Measurements from ENCODE around the gene KDM2A. TPM values are rescaled to one million over a fixed set of nuclear protein-coding genes. Genes with fewer than 3 reads are reported as not detected.
"Not testable (repeated sequence)": the region's sequence is repeated elsewhere in the genome, so short reads cannot be mapped to it uniquely, and the experiment has no call there.

KDM2A gene
- polyA plus RNA-seq, 4 donors = 72.3 to 82.1 (median 75.9) TPM

DNA sequence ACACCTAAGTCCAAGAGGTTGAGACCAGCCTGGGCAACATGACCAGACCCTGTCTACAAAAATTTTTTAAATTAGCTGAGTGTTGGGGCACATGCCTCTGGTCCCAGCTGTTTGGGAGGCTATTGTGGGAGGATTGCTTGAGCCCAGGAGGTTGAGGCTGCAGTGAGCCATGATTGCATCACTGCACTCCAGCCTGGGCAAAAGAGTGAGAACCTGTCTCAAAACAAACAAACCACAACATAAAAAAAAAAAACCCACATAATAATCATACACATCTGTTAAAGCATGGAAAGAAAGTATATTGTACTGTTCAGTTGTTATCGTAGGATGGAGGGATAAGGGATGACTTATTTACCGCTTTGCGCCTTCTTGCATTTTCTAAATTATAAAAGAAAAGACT lies 111.3 kb downstream of the KDM2A start:
- DNase-seq (ENCODE audit: low read depth in 4 of 4, low spot score in 3 of 4) = no peak

DNA sequence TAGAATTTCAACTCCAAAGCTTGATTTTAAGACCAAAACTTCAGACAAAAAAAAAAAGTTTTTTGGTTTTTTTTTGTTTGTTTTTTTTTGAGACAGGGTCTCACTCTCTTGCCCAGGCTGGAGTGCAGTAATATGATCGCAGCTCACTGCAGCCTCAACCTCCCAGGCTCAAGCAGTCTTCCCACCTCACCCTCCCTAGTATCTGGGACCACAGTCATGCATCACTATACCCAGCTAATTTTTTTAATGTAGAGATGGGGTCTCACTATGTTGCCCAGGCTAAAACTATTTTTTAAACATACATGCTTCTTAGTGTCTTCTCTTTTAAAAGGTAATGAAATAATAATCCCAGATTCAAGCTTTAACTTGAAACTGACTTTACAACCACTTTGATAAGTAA lies 111.8 kb downstream of the KDM2A start:
- DNase-seq (ENCODE audit: low read depth in 4 of 4, low spot score in 3 of 4) = no peak

DNA sequence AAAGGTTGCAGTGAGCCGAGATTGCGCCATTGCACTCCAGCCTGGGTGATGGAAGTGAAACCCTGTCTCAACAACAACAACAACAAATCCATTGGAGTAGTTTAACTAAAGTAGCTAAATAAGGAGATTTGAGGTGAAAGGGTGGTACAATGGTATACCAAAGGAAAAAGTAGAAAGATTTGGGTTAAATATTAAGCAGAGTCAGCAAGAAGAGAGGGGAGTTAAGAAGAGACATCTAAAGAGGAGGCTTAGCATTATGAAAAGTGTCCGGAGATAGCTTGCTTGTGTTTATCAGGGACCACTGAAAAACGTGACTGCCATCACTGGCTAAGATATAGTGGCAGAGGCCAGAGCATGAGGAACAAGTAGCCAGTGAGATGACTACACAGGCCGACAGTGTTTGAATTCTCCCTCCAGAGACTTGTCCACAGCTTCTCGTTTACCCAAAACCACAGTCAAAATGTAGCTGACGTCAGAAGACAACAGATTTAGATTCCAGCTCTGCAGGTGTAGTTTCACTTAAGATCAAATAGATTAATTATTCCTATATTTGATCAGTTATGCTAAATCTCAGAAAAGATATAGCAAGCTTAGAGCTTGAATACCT lies 114.6 kb downstream of the KDM2A start:
- no peak for DNase-seq (ENCODE audit: low read depth in 4 of 4, low spot score in 3 of 4)

DNA sequence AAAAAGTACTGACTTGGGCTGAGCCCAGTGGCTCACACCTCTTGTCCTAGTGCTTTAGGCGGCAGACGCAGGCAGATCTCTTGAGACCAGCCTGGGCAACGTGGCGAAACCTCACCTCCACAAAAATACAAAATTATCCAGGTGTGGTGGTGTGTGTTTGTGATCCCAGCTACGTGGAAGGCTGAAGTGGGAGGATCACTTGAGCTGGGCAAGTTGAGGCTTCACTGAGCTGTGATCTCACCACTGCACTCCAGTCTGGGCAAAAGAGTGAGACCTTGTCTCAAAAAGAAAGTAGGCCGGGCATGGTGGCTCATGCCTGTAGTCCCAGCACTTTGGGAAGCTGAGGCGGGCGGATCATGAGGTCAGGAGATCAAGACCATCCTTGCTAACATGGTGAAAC lies 115.5 kb downstream of the KDM2A start:
- DNase-seq (ENCODE audit: low read depth in 4 of 4, low spot score in 3 of 4) = not testable (repeated sequence)

DNA sequence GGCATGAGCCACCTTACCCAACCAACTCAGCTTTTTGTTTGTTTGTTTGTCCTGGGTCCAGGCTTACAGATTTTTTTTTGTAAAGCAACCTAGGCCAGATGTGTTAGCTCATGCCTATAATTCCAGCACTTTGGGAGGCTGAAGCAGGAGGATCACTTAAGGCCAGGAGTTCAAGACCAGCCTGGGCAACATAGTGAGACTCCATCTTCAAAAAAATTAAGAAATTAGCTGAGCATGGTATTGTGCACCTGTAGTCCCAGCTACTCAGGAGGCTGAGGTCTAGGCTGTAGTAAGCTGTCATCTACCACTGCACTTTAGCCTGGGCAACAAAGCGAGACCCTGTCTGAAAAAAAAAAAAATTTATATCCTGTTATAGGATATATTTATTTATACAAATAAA lies 118.5 kb downstream of the KDM2A start:
- DNase-seq (ENCODE audit: low read depth in 4 of 4, low spot score in 3 of 4) = no peak

DNA sequence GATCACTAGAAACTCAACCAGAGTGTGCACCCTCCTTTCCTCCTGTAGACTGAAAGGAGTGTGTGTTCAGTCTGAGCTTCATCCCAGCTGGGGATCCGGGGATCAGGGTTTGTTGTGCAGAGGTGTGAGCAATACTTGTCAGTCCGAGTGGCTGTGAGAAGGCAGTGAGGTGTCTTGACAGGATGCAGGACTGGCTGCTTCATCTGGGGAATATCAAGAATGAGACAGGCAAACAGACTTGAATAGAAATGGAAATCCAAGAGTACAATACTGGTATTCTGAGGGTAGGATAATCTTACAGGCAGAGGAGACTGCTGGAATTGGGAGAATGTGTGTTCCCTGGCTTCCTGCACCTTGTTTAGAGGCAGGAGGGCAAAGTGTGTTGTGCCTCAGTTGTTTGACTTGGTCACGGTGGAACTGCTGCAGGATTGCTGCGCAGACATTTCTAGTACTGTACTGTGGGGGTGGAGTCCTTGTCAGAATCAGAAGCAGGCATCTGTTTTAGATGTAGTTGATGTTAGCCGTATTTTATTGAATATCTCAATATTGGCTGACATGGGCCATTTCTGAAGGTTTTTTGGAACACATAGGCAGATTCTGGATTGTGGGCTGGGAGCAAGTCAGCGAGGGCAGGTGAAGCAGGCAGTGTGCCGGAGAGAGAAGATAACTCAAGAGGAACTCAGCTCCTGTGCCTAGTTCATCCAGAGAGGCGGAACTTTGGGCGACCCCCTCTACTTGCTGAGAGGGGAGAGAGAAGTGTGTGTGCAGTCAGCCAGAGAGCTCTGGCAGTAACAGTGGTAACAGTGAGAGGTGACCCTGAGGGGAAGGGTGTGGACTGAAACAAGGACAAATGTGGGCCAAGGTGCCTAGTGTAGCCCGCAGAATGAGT lies 120.1 kb downstream of the KDM2A start:
- DNase-seq (ENCODE audit: low read depth in 4 of 4, low spot score in 3 of 4) = no peak

DNA sequence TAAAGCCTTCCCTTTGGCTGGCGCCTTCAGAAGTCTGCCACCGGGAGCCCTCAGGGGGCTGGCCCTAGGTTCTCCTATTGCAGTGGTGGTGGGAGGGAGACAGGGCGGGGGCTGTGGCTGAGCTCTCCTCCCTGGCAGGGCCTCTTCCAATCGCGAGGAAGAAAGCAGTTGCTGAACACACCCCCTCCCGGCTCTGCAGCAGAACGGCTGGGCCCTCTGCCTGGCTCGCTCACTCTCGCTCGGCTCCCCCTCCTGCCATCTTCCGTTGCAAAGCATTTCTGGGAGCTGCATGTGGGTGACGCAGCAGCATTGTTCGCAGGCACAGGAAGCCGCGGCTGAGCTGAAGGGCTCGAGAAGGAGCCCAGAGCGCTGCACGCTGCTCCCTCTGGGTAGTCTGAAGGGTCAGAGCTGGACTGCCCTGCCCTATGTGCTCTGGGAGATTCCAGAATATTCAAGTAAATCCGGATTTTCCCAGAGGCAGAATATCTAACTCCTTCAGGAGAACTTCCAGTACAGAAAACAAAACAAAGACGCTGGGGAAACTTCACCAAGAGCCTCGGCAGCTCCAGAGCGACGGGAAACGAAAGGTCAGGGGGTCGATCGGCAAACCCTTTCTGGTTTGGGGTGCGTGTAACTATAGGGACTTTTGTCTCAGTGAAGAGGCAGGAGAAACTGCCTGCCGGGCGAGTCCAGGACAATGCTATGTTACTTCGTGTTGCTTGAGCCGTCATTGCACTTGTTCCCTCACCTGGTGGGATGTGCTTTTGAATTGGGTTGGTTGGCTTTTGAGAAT lies 120.9 kb downstream of the KDM2A start:
- DNase-seq (ENCODE audit: low read depth in 4 of 4, low spot score in 3 of 4) = peak; percentile 88 to 96 (median 95)

DNA sequence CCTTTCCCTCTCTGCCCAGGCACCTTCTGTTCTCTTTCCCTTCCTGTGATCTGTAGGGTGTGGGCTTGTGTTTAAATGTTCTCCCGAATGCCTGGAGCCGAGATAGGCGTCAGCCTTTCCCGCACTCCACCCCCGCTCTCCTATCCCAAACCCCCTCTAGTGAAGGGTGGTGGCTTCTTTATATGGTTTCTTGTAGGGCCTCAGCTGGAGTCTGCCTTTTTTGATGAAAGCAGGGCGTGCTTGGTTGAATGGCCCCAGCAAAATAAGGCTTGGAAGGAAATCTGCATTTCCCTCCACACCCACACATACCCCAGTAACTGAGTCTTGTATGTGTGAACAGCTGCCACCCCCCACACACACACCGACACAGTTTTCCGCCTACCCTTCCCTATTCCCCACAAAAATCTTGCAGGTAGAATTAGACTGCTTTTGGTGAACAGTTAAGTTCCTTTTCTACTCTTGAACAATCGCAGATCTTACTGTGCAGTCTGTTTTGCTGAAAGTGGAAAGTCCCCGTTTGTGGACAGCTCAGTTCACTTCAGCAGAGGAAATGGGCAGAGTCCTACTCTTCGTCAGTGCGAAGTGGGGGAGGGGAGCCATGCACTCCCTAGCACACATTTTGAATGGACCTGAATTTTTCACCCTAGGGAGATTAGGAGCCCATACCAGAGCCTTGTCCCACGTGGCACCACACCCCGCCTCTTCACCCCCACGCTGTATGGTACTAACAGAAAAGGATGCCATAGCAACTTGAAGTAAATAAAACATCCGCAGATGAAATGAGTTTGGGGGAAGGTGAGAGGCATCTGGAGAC lies 121.7 kb downstream of the KDM2A start:
- DNase-seq (ENCODE audit: low read depth in 4 of 4, low spot score in 3 of 4) = peak in 1 of 4 donors; percentile 53

DNA sequence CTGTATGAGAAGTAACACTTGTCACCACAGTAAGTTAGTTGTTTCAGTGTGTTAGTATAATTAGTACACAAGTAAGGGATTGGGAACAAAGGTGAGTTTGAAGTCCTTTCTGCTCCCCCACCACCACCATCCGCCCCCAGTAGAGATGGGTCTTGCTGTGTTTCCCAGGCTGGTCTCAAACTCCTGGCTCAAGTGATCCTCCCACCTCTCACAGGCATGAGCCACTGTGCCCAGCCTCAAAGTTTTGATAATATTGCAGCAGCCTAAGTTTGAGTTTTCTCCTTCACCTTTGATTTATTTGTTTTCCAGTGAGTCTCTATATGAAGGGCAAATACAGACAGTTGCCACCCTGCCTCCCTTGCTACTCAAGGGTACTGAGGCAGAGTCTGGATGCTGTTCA lies 123.5 kb downstream of the KDM2A start:
- no peak for DNase-seq (ENCODE audit: low read depth in 4 of 4, low spot score in 3 of 4)

DNA sequence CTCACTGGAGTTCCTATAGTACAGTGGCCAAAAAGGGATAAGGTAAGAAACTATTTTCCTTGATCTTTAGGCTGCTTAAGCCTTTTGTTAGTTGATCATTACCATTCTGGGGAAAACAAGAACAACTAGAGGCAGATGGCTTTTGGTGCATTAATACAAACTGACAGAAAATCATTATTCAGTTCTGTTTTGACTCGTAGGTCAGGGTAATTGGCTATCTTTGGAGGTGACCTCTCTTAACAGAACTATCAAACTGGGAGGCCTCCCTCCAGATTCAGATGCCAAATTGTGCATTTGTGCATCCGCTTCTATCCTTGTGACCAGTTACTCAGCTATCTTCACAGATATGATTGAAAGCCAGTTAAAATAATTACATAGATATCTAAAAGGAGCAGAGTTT lies 124.0 kb downstream of the KDM2A start:
- DNase-seq (ENCODE audit: low read depth in 4 of 4, low spot score in 3 of 4) = no peak

DNA sequence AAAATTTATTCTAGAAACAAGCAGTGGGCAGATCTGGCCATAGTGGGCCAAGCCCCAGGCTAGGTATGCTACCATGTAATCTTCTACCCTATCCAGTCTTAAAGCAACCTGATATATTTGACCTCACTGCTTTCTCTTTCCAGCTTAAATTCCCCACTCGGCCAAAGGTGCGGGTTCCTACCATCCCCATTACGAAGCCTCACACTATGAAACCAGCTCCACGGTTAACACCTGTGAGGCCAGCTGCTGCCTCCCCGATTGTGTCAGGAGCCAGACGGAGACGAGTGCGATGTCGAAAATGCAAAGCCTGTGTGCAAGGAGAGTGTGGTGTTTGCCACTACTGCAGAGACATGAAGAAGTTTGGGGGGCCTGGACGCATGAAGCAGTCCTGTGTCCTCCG lies 126.0 kb downstream of the KDM2A start:
- no peak for DNase-seq (ENCODE audit: low read depth in 4 of 4, low spot score in 3 of 4)

DNA sequence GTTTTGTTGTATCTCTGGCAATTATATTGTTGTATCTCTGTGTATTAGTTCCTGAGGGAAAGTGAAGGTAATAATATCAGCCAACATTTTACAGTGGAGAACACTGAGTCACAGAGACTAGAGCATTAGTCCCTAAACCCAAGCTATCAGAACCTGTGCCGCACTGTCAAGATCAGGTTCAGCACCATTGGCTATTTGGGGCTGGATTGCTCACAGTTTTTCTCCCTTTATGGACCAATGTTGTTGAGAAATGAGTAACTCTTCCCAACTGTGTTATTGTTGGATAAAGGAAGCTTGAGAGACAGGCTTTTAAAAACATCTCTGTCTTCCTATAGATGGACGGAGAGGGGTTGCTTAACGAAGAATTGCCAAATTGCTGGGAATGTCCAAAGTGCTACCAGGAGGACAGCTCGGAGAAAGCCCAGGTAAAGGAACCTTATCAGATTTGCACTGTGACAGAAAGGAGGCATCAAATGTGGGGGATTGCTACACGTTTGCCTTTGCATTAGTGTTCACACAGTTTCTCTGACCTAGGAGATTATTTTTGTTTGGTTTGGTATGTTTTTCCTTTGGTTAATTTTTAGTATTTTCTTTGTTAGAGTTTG lies 129.0 kb downstream of the KDM2A start:
- no peak for DNase-seq (ENCODE audit: low read depth in 4 of 4, low spot score in 3 of 4)

DNA sequence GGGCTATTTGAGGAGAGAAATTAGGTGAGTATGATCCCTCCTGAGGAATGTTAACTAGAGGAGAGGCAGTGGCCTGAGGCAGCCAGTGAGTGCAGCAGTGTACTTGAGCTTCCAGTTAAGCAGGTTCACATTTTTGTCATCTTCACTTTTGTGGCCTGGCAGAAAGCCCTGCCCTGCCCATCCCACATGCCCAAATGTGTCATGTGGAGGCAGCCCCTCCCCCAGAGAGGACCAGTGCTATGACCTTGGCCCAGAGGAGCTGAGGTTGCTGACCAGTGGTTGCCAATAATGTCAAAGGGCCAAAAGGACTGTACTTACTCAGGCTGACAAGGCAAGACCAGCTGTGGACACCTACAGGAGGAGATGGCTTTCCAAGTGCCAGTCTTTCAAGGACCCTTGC lies 129.6 kb downstream of the KDM2A start:
- DNase-seq (ENCODE audit: low read depth in 4 of 4, low spot score in 3 of 4) = no peak

DNA sequence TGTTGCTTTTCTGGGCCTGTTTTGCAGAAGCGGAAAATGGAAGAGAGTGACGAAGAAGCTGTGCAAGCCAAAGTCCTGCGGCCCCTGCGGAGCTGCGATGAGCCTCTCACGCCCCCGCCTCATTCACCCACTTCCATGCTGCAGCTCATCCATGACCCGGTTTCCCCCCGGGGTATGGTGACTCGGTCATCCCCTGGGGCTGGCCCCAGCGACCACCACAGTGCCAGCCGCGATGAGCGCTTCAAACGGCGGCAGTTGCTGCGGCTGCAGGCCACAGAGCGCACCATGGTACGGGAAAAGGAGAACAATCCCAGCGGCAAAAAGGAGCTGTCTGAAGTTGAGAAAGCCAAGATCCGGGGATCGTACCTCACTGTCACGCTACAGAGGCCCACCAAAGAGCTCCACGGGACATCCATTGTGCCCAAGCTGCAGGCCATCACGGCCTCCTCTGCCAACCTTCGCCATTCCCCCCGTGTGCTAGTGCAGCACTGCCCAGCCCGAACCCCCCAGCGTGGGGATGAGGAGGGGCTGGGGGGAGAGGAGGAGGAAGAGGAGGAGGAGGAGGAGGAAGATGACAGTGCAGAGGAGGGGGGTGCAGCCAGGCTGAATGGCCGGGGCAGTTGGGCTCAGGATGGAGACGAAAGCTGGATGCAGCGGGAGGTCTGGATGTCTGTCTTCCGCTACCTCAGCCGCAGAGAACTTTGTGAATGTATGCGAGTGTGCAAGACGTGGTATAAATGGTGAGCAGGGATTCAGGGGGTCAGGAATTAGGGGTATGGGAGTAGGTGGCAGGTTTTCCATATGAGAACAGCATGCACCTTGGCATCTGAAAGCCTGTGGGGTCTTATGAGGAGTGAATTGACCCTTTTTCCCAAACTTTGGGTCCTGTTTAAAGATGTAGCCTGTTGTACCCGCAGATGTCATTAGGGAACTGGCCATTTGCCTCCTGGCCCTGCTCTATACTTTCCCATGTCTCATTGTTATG lies 131.3 kb downstream of the KDM2A start:
- DNase-seq (ENCODE audit: low read depth in 4 of 4, low spot score in 3 of 4) = no peak

DNA sequence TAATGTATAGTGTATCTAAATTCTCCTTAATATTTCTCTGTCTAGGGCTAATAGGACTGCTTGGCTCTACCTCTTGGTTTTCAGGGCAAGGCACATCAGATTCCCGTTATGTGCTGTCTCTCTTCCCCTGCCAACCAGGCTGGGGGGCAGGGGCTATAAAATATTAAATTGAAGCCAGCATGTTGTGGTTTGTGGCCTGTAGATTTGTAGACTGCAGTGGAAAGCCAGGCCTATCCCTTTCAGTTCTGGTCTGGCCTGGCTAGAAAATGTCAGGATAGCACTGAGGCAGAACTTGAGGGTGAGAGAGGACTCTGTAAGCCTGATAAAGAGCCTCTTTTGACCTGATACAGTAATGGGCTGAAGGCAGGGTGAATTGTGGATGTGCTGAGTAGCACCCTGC lies 132.8 kb downstream of the KDM2A start:
- no peak for DNase-seq (ENCODE audit: low read depth in 4 of 4, low spot score in 3 of 4)

DNA sequence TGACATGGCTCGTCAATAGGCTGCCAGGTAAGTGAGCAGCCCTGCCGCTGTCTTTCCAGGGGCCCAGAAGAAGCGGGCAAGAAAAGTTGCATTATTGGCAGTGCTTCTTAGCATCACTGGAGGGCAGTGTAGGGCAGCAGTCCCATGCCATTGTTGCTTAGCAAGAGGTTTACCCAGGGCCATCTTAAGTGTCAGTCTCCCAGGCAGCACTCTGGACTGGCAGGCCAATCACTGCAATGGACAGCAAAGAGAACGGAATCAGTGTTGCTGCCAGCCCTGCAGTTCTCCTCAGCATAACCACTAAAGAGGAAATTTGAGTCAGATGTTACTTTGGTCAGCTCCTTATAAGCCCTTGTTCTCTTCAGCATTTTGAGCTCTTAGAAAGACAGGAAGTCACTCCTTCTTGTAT lies 133.8 kb downstream of the KDM2A start:
- no peak for DNase-seq (ENCODE audit: low read depth in 4 of 4, low spot score in 3 of 4)

DNA sequence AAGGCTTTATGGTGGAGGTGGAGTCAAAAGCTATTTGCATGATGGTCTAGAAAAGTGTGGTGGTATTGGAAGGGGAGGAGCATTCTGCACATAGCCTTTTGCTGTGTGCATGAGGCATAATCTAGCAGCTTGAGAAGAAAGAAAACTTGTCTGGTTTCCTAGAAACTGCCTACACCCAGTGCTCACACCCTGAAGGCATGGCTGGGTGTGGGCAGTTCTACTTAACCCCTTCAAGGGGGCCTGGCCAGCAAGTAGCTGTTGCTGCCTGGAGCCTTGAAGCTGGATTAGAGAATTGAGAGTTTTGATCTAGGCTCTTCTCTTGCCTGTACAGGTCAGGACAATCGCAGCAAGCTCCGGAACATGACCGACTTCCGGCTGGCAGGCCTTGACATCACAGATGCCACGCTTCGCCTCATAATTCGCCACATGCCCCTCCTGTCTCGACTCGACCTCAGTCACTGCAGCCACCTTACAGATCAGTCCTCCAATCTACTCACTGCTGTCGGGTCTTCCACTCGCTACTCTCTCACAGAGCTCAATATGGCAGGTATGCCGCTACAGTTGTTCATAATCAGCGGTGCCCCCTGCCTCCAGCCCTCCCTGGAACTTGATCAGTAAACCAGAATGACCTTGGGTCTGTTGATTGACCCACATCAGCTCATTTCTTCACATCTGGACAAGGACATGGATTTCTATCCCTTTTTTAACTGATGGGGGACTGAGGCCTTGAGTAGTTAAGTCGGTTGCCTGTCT lies 135.0 kb downstream of the KDM2A start:
- no peak for DNase-seq (ENCODE audit: low read depth in 4 of 4, low spot score in 3 of 4)

DNA sequence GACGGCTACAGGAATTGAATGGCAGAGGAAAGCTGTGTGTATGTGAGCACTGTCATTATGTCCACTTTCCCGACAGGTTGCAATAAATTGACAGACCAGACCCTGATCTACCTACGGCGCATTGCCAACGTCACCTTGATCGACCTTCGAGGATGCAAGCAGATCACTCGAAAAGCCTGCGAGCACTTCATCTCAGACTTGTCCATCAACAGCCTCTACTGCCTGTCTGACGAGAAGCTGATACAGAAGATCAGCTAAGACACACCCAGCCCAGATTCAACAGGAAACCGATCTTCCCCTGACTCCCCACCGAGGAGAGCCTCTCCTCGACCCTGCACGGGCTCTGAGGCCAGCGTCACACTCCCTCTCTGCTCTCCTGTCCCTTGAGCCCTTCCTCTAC lies 135.7 kb downstream of the KDM2A start:
- DNase-seq (ENCODE audit: low read depth in 4 of 4, low spot score in 3 of 4) = no peak

Data from right renal pelvis (tissue), 4 donors.